Measurements from ENCODE around the gene MDN1. TPM values are rescaled to one million over a fixed set of nuclear protein-coding genes. Genes with fewer than 3 reads are reported as not detected.

MDN1 gene
- total and polyA plus RNA-seq, 2 of the 13 experiments (the other 11 are each of a cell fraction or from before 2014, with no cell fraction given) = 18.8 to 52.9 TPM

DNA sequence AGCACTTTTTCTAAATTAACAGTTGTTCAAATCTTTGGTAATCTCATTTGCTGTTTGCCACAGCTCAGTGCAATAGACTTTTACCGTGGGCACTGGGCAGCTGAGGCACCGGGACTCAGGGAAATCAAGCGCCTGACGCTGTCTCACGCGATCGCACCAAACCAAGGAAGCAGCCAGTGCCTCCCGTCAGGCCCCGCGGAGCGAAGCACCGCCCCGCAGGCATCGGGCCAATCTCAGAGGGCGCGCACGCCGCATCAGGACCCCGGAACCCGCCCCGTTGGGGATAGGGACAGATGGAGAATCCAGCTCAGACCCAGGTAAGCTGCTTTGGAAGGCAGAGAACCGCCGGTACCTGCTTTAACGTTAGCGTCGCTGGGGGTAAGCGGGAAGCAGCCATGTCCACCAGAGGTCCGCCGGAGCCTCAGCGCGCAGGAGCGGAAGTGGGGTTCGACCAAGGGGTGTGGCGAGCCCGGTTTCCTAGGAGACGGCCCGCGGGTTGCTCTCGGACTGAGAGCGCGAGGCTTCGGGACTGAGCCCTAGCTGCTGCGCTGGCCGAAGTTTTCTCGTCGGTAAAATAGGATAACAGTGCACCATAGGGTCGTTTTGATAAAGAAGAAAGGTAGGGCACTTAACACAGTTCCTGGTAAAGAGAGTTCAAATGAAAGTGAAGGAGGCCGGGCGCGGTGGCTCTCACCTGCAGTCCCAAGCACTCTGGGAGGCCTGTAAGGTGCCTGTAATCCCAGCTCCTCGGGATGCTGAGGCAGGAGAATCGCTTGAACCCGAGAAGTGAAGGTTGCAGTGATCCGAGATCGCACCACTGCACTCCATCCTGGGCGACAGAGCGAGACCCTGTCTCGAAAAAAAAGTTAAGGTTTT lies 181.0 kb downstream of the MDN1 start, which contains the start of gene LYRM2 (continued):
- TF ChIP-seq ZSCAN21 (CRISPR knock-in tag; IDR thresholded peaks at IDR 0.05; ENCODE audit: borderline replicate concordance) (0 out of 2 replicates have a peak, but pooled peaks have one; percentile 42), WIZ (CRISPR knock-in tag; IDR thresholded peaks at IDR 0.05) (no peak), RORA (CRISPR knock-in tag; IDR thresholded peaks at IDR 0.05) (no peak), RFXAP (CRISPR knock-in tag; IDR thresholded peaks at IDR 0.05; ENCODE audit: borderline replicate concordance) (peak; percentile 89), ZNF367 (CRISPR knock-in tag; IDR thresholded peaks at IDR 0.05; ENCODE audit: borderline replicate concordance) (no peak; the same call in 1 of the 2 replicates), ZNF17 (CRISPR knock-in tag; IDR thresholded peaks at IDR 0.05) (no peak), TOPORS (CRISPR knock-in tag; IDR thresholded peaks at IDR 0.05) (no peak; the same call in 1 of the 2 replicates), KDM1A (CRISPR knock-in tag; IDR thresholded peaks at IDR 0.05) (no peak), MIER2 (CRISPR knock-in tag; IDR thresholded peaks at IDR 0.05) (no peak), ATF1 (CRISPR knock-in tag; IDR thresholded peaks at IDR 0.05) (peak; percentile 23; the same call in 1 of the 2 replicates), SALL2 (CRISPR knock-in tag; IDR thresholded peaks at IDR 0.05) (0 out of 2 replicates have a peak, but pooled peaks have one; percentile 33), SSRP1 (CRISPR knock-in tag; IDR thresholded peaks at IDR 0.05) (no peak), ZNF598 (CRISPR knock-in tag; IDR thresholded peaks at IDR 0.05; ENCODE audit: borderline replicate concordance) (0 out of 2 replicates have a peak, but pooled peaks have one; percentile 28), CBX1 (IDR thresholded peaks at IDR 0.05; ENCODE audit: low read depth) (no peak)
- TF ChIP-seq, protein P1, sequence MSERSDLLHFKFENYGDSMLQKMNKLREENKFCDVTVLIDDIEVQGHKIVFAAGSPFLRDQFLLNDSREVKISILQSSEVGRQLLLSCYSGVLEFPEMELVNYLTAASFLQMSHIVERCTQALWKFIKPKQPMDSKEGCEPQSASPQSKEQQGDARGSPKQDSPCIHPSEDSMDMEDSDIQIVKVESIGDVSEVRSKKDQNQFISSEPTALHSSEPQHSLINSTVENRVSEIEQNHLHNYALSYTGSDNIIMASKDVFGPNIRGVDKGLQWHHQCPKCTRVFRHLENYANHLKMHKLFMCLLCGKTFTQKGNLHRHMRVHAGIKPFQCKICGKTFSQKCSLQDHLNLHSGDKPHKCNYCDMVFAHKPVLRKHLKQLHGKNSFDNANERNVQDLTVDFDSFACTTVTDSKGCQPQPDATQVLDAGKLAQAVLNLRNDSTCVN (CRISPR knock-in tag; IDR thresholded peaks at IDR 0.05; ENCODE audit: borderline replicate concordance) = peak; percentile 54; the same call in 1 of the 2 replicates
- TF ChIP-seq, protein P2, sequence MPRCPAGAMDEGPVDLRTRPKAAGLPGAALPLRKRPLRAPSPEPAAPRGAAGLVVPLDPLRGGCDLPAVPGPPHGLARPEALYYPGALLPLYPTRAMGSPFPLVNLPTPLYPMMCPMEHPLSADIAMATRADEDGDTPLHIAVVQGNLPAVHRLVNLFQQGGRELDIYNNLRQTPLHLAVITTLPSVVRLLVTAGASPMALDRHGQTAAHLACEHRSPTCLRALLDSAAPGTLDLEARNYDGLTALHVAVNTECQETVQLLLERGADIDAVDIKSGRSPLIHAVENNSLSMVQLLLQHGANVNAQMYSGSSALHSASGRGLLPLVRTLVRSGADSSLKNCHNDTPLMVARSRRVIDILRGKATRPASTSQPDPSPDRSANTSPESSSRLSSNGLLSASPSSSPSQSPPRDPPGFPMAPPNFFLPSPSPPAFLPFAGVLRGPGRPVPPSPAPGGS (CRISPR knock-in tag; IDR thresholded peaks at IDR 0.05) = peak; percentile 49; the same call in 1 of the 2 replicates
- TF ChIP-seq, protein P3, sequence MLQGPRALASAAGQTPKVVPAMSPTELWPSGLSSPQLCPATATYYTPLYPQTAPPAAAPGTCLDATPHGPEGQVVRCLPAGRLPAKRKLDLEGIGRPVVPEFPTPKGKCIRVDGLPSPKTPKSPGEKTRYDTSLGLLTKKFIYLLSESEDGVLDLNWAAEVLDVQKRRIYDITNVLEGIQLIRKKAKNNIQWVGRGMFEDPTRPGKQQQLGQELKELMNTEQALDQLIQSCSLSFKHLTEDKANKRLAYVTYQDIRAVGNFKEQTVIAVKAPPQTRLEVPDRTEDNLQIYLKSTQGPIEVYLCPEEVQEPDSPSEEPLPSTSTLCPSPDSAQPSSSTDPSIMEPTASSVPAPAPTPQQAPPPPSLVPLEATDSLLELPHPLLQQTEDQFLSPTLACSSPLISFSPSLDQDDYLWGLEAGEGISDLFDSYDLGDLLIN (CRISPR knock-in tag; IDR thresholded peaks at IDR 0.05; ENCODE audit: borderline replicate concordance) = no peak
- TF ChIP-seq, protein P4, sequence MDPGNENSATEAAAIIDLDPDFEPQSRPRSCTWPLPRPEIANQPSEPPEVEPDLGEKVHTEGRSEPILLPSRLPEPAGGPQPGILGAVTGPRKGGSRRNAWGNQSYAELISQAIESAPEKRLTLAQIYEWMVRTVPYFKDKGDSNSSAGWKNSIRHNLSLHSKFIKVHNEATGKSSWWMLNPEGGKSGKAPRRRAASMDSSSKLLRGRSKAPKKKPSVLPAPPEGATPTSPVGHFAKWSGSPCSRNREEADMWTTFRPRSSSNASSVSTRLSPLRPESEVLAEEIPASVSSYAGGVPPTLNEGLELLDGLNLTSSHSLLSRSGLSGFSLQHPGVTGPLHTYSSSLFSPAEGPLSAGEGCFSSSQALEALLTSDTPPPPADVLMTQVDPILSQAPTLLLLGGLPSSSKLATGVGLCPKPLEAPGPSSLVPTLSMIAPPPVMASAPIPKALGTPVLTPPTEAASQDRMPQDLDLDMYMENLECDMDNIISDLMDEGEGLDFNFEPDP (CRISPR knock-in tag; conservative IDR thresholded peaks at IDR 0.05) = no peak
- TF ChIP-seq, protein P5, sequence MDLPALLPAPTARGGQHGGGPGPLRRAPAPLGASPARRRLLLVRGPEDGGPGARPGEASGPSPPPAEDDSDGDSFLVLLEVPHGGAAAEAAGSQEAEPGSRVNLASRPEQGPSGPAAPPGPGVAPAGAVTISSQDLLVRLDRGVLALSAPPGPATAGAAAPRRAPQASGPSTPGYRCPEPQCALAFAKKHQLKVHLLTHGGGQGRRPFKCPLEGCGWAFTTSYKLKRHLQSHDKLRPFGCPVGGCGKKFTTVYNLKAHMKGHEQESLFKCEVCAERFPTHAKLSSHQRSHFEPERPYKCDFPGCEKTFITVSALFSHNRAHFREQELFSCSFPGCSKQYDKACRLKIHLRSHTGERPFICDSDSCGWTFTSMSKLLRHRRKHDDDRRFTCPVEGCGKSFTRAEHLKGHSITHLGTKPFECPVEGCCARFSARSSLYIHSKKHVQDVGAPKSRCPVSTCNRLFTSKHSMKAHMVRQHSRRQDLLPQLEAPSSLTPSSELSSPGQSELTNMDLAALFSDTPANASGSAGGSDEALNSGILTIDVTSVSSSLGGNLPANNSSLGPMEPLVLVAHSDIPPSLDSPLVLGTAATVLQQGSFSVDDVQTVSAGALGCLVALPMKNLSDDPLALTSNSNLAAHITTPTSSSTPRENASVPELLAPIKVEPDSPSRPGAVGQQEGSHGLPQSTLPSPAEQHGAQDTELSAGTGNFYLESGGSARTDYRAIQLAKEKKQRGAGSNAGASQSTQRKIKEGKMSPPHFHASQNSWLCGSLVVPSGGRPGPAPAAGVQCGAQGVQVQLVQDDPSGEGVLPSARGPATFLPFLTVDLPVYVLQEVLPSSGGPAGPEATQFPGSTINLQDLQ (CRISPR knock-in tag; IDR thresholded peaks at IDR 0.05) = no peak
- TF ChIP-seq, protein P6, sequence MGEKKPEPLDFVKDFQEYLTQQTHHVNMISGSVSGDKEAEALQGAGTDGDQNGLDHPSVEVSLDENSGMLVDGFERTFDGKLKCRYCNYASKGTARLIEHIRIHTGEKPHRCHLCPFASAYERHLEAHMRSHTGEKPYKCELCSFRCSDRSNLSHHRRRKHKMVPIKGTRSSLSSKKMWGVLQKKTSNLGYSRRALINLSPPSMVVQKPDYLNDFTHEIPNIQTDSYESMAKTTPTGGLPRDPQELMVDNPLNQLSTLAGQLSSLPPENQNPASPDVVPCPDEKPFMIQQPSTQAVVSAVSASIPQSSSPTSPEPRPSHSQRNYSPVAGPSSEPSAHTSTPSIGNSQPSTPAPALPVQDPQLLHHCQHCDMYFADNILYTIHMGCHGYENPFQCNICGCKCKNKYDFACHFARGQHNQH (CRISPR knock-in tag; IDR thresholded peaks at IDR 0.05) = 0 out of 2 replicates have a peak, but pooled peaks have one; percentile 43

Measured in HepG2 (cell line).